IPS DF 4.7 (cell line): Measurements from ENCODE around the gene M6PR.
"Not testable (repeated sequence)": the region's sequence is repeated elsewhere in the genome, so short reads cannot be mapped to it uniquely, and the experiment has no call there.

ENCODE experiments used
- DNase-seq: peaks from one replicate; pipeline ENCODE4 v3.0.0-alpha.2; 2013; ENCODE audit warnings: low spot score; ENCODE audit errors: extremely low read depth

M6PR gene

DNA sequence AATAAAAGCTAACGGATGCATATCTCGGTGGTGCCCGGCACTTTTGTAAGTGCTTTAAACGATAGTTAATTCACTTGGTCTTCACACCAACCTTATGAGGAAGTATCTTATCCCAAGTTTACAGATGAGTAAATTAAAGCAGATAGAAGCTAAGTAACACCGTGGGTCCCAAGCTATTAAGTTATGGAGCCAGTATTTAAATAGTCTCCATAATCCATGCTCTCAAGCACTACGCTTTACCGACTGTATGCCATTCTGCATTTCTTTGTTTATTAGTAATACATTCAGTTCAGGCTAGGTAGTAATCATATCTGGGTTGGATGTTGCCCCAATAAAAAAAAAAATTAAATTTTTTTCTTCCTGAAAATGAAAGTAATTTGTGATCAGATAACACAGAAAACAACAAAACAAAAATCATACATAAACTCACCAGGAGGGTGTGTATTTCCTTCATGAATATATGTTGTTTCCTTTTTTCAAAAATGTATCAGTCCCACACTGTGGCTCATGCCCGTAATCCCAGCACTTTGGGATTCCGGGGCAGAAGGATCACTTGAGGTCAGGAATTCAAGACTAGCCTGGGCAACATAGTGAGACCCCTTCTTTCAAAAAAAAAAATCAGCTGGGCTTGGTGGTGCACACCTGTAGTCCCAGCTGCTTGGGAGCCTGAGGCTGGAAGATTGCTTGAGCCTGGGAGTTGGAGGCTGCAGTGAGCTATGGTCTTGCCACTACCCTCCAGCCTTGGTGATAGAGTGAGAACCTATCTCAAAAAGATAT is 1.4 kb upstream of the M6PR start:
- no peak for DNase-seq

DNA sequence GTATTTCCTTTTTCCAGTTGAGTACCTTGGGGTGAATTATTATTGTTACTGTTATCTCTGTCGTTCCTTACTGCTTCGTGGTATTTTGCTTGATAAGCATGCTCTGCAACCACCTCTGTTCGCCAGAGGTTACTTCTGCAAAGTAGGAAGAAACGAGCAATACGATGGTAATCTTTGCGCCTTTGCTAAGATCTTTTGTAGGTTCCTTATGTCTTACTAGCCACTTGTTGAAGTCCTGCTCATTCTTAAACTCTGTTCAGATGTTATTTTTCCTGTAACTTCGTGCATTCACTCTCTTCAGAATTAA is 729 bp upstream of the M6PR start:
- no peak for DNase-seq

DNA sequence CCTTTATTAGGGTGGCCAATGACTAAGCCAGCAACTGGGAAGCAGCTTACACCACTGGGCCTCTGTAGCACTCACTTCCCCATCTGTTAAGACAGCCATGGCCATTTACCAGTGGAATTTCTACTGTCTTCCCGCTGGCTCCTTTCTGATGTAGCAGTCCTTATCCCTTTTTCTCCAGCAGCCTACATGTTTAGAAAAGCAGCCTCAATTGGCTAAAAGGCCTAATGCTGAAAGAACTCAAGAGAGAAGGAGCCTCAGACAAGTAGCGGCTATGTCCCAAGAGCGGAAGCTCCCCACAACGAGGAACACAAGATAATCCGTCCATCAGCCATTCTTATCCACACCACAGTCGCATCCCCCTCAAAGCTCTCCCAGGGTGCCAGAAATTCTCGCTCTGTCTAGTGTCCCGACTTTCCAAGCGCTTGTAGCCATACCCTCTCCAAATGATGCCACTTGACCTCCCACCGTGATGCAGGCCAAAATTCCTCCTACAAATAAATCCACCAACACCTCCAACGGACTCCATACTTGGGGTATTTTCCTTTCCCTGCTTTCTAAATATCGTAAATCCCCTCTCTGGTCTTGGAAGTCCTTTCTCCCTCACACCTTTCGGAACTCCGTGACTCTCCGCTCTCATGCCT is 624 bp downstream of the M6PR start:
- no peak for DNase-seq

DNA sequence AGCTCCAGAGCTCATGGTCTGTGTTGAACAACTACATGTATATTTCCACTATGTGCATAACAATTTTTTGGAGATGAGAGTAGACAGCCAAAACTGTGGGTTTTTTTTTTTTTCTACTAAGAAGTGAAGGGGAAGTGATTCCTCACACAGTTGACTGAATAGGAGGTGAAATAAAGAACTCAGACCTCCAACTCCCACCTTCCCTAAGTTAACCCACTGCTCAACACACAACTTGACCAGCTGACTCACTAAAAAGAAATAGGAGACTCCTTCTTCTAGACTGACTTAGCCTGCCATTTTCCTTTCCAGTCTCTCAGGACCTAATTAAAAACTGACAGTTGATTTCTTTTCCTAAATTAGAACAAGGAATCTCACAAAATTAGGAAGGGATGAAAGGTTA is 1.7 kb downstream of the M6PR start:
- no peak for DNase-seq

DNA sequence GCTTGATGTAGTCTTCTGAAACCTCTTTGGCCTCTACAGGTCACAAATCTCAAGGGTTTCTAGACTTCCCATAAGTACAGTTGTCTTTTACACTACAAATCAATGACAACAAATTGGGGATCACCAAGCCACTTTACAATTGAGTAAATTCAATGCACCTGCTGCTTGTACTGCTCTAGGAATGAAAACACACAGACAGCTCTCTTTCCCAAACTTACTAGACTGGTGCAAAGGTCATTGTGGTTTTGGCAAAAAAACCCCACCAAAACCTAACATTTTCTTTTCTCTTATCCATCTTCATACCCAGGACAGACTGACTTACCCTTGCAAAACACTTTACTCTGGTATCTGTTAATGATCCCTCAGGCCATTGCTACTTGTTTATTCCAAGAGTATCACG is 2.7 kb downstream of the M6PR start:
- no peak for DNase-seq

DNA sequence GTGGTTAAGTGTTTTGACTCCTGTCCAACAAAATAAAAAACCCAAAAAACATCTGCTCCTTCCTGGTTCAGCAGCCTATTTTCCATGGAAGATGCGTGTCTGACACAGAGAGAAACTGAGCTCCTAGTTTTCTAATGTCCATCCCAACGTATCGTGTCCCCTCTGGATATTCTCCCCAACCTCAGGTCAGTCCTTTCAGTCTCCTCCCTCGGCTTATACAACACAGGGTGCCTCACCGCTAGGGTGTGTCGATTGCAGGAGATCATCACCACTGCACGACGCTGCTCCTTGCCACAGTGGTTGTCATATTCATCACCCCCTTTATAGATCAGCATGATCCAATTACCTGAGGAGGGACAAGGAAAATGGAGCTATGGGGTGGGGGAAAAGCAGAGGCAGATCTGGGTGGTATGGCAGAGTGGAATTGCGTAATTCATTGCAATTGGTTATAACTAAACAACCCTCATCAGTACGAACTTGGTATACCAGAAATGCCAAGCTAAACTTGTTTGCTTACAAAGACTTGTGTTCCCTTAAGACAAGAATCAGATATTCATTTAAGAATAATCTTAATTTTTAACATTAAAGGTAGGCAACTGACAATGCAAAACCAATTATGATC is 5.8 kb downstream of the M6PR start:
- DNase-seq: no peak

DNA sequence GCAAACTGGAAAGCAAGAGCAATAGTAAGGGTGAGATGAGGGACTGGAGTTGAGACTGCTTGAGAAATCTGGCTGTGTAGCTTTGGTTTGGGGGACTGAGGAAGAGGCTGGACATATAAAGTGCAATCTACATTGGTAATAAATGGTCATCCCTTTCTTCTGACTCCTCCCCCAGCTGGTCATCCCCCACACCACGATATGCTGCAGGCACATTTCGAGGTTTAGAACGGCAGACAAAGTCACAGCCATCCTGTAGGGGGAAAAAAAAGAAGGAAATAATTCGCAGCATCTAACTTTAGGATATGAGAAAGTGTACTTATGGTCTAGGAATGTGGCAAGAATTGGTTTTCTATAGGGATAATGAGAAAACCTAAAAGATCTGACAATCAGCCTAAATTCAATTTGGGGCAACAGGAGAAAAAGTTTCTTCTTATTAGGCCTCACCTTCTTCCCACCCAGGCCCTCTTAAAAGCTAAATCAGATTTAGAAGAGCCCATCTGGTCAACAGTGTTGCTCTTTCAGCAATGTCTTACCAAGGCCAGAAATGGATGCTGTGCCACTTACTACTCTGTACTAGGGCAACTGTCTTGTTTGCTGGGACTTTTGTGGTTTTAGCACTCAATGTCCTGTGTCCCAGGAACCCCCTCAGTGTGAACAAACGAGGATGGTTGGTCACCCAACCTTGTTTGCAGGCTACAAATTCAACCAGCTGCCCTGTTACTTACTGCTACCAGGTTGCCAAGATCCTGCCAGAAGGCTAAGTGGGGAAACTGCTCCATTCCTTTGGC is 7.6 kb downstream of the M6PR start:
- no peak for DNase-seq

DNA sequence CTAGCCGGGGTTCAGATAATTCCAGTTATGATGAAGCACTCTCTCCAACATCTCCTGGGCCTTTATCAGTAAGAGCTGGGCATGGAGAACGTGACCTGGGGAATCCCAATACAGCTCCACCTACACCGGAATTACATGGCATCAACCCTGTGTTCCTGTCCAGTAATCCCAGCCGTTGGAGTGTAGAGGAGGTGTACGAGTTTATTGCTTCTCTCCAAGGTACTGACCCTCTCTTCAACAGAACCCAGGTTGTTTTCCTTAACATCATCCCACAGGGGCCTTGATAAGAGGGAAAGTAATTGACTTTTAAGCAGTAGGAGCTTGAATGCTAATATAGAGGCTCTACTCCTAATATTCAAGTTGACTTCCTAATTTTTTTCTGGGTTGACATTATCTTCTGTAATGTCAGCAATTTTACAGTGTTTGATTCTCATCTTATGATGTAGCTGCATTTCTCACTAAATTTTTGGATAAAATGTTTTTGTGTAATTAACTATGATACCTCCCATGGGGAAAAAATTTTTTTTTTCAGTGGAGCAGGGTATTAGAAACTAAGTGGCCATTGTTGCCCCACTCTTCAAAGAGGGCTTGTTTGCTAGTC is 11.5 kb downstream of the M6PR start:
- not testable (repeated sequence) for DNase-seq

DNA sequence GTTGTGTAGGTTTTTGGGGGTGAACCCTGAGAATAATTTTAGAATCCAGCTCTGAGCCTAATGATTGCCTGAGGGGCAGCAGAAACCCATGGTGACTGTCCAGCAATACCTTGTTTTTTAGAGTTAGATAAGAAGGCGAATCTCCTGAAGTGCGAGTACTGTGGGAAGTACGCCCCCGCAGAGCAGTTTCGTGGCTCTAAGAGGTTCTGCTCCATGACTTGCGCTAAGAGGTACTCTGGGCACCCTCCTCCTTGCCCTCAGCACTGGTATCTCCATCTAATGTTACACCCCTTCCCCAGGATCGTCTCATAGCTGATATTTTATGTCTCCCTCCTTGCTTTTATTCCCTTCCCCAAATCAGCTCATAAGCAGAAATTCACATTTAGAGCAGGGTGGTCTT is 12.7 kb downstream of the M6PR start:
- no peak for DNase-seq

DNA sequence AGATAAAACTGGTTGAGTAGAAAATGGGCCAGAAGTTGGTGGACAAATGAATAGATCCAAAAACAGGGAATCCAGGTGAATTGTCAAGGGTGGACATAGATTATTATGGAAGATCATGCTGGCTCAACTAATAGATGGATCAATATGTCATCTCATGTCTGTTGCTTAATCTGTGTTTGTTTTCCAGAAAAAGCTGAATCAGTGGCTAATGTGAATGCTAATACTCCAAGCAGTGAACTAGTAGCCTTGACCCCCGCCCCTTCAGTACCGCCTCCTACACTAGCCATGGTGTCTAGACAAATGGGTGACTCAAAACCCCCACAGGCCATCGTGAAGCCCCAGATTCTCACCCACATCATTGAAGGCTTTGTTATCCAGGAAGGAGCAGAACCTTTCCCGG is 15.4 kb downstream of the M6PR start:
- not testable (repeated sequence) for DNase-seq

DNA sequence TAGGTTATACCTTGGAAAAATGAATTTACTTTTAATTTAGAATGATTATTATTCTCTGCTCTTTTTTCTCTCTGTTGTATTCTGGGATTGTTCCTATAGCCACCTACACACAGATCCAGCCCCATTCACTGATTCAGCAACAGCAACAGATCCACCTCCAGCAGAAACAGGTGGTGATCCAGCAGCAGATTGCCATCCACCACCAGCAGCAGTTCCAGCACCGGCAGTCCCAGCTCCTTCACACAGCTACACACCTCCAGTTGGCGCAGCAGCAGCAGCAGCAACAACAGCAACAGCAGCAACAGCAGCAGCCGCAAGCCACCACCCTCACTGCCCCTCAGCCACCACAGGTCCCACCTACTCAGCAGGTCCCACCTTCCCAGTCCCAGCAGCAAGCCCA is 17.0 kb downstream of the M6PR start:
- DNase-seq: not testable (repeated sequence)

DNA sequence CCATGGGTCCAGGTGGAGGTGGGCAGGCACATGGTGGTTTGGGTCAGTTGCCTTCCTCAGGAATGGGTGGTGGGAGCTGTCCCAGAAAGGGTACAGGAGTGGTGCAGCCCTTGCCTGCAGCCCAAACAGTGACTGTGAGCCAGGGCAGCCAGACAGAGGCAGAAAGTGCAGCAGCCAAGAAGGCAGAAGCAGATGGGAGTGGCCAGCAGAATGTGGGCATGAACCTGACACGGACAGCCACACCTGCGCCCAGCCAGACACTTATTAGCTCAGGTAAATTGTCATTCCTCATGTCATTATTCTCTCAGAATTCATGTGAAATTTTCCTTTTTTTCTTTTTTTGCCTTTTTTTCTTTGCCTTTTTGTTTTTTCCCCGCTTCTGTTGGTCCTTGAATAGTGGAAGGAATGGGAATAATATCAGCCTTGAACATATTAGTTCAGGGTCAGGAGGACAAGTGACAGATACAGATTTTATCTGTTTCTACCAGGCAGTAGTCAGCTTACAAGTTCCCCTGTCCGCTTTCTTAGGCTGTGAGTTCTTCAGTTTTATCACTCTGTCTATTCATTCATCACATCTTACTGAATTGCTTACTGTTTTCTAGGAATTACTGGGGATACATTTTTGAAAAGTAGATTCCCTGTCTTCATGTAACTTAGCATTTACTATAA is 18.7 kb downstream of the M6PR start:
- not testable (repeated sequence) for DNase-seq

DNA sequence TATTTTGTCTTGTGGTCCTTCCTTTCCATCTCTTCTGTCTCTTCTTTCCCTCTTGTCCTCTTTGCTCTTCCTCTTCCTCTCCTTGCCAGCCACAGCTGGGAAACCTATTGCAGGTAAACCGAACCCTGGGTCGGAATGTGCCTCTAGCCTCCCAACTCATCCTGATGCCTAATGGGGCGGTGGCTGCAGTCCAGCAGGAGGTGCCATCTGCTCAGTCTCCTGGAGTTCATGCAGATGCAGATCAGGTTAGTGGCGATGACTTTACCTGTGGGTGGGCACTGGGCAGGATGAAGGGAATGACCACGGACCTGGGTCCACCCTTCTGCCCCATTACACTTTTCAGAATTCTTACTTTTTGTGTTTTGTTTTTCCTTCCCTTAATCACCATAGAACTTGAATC is 26.9 kb downstream of the M6PR start:
- DNase-seq: no peak

DNA sequence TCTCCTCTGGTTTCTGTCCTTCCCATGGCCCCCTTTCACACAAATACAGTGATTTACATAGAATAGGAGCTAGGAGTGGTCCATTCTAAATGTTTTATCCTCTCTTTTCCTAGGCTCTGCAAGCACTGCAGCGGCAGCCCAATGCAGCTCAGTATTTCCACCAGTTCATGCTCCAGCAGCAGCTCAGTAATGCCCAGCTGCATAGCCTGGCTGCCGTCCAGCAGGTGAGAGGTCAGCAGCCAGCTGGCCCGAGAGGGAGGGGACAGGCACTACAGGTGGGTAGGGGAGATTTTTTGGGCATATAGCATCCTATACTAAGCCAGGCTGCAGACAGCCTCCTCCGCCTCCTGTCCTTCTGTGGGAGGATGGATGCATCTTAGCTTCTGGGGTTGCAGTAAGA is 29.8 kb downstream of the M6PR start:
- not testable (repeated sequence) for DNase-seq

DNA sequence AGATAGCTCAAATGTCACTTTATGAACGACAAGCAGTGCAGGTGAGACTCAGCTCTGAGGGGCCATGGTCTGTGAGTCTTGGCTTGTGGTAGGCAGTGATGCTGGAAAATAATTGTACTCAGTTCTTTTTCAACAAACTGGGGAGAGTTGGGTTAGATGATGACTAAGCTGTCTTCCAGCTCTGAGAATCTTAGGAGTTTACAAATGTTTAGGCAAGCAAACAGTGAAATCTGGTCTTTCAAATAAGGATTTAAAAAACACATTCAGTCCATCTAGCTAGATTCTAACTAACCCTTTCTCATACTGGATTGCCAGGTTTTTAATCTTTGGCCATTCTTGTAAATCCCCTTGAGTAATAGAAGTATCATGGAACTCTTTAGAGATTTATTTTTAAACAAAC is 31.7 kb downstream of the M6PR start:
- DNase-seq: no peak

DNA sequence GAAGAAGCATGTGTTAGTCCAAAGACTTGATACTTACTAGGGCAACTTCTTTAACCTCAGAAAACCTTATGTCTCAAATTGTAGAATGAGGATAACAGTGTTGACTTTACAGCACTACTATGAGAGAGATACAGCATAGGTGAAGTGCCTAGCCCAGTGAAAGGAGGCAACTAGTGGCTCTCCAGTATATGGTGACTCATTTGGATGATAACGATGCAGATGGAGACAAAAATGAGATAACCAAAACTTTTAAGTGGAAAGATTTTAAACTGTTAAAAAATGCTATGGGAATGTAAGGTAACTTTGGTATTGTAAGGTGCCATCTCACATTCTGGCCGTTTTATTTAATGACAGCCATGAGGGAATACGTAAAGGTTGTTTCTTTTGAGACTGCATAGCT is 32.4 kb downstream of the M6PR start:
- DNase-seq: no peak

DNA sequence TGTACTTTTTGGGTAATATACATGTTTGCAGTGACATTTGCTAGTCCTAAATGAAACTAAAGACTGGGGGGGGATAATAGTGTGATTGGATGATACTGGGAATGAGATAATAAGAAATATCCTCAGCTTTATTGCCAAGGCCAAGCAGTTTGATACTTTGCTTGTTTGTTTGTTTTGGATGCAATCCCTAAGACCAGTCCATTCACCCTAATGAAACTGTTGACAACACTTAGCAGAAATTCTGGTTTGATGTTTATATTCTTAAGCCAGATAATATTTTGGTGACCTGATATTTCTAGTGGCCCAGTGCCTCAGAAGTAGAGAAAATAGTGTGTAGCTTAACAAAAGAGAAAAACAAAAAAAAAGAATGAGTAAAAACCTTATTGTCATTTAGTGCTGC is 33.3 kb downstream of the M6PR start:
- DNase-seq: no peak

DNA sequence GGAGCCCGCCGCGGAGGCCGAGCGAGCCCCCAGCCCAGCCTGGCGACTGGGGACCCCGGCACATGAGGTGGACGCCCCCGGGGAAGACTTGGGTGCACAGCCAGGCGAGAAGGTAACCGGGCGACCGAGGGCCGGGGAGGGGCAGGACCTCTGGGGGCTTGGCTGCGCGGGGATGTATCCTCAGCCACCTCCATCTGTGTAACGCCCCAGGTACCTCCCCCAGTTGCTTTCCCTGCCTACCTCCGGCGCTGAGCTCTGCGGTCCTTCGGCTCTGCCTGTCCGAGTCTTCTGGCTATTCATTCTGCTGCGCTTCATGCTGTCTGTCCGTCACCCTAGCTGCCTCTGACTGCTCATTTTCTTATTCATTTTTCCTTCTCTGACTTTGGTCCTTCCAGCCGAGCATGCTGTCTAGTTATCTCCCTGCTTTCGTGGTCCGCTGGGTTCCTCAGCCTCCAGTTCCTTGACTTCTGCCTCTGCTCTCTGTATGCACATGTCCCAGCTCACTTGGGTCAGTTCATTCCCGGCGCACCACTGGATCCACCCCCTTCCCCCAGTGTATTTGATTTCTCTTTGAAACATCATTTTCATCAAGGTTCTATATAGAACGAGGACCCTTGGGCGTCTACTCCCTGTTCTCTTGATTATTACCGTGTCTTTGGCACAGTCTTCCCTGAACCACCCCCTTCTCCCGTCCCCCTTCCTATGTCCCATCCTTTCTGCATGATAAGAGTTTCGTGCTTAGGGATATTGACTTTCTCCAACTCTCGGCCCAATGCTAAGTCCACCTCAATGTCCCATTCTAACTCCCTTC is 34.5 kb downstream of the M6PR start:
- DNase-seq: no peak

DNA sequence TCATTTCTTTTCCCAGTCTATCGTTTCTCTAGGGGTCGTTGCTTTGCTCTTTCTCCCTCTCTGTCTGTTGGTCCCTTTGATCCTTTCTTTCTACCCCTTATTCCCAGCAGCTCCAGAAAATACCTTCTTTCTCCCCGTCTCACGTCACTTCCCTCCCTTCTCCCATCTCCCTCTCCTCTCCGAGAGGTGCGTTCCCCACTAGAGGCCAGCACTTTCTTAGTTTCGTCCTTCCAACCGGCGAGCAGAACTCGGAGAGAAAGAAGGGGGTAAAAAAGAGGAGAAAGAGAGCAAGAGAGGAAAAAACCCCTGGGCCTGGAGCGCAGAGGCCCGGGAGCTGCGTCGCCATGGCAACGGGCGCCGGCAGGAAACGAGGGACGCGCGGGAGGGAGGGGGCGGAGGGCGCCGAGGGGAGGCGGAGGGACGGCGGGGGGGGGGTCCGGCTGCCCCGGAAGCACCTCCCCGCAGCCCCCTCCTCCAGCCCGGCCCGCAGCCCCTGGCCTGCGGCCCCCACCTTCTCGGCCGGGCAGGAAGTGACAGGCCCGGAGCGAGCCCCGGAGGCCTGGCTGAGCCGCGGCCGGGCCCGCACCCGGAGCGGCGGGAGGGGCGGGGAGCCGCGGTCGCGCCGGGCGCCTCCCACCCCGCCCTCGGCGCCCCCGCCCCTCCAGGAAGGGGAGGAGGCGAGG is 35.3 kb downstream of the M6PR start, which contains the start of gene PHC1:
PHC1 (plus strand) TSS at position 477 of the 683 bp plus-strand sequence. CDS start 3,169 bp downstream, outside the sequence.
- DNase-seq: not testable (repeated sequence)

DNA sequence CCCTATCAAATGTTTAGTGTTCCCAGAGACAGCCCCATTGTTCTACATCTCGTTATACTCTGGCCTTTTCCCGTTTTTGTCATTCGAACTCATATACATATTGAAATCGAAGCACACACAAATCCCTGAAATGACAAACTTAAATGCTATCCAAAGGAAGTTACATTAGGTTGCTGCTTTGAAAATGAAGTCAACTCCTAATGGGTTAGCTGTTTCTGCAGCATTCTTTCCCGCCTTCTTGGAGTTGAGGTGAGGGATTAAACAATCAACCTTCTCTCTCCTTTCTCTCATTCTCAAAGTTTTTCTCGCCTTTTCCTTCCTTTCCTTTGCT is 35.8 kb downstream of the M6PR start:
- no peak for DNase-seq
